ENCODE results near the gene GGT6.

DNA sequence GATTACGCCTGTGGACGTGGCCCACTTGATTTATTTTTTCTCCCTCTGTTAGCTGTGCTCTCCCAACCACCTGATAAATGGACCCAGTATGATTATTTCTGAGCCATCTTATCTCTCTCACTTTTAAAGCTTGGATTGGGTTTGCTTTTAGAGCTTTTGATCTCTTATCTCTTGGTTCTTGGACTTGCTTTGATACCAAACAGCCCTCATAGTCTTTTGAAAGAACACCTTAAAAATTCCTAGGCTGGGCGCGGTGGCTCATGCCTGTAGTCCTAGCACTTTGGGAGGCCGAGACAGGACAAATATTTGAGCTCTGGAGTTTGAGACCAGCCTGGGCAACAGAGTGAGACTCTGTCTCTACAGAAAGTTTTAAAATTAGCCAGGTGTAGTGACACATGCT lies 49.8 kb upstream of the GGT6 start:
- TF ChIP-seq, protein P1, sequence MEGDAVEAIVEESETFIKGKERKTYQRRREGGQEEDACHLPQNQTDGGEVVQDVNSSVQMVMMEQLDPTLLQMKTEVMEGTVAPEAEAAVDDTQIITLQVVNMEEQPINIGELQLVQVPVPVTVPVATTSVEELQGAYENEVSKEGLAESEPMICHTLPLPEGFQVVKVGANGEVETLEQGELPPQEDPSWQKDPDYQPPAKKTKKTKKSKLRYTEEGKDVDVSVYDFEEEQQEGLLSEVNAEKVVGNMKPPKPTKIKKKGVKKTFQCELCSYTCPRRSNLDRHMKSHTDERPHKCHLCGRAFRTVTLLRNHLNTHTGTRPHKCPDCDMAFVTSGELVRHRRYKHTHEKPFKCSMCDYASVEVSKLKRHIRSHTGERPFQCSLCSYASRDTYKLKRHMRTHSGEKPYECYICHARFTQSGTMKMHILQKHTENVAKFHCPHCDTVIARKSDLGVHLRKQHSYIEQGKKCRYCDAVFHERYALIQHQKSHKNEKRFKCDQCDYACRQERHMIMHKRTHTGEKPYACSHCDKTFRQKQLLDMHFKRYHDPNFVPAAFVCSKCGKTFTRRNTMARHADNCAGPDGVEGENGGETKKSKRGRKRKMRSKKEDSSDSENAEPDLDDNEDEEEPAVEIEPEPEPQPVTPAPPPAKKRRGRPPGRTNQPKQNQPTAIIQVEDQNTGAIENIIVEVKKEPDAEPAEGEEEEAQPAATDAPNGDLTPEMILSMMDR (IDR thresholded peaks at IDR 0.05; ENCODE audit: insufficient read depth, low read depth, low read length) = no peak
- no peak for TF ChIP-seq EZH2 (IDR thresholded peaks at IDR 0.05; ENCODE audit: insufficient read depth, low read length)

All from astrocyte (in vitro differentiated cells and primary cell).